ENCODE results near the gene TBXA2R. TPM values are rescaled to one million over a fixed set of nuclear protein-coding genes. Genes with fewer than 3 reads are reported as not detected.

TBXA2R gene
- total RNA-seq, 1 experiment from 2014 or later: 1.3 TPM

- no peak for TF ChIP-seq ATF1 (CRISPR knock-in tag; IDR thresholded peaks at IDR 0.05)
- no peak for TF ChIP-seq ZNF138 (CRISPR knock-in tag; conservative IDR thresholded peaks at IDR 0.05)
- no peak for TF ChIP-seq RORB (CRISPR knock-in tag; IDR thresholded peaks at IDR 0.05)
- no peak for TF ChIP-seq KAT7 (CRISPR knock-in tag; IDR thresholded peaks at IDR 0.05; ENCODE audit: borderline replicate concordance)
Measured at GRCh38 chr19:3620817-3621547, 14.3 kb upstream of the TBXA2R start (continued).

- Mint-ChIP-seq H3K4me1 (0 out of 2 replicates have a peak, but pooled peaks cover 3% of the 10 kb centered on the region), H3K36me3 (peaks cover 5% of the 10 kb centered on the region), H3K27me3 (ENCODE audit: low read depth) (no peaks in the 10 kb centered on the region), H3K4me3 (no peak overlapping the region), H3K9me3 (no peaks in the 10 kb centered on the region), H3K27ac (no peak overlapping the region)
- TF ChIP-seq ZNF138 (CRISPR knock-in tag; conservative IDR thresholded peaks at IDR 0.05): no peak
- TF ChIP-seq JAZF1 (CRISPR knock-in tag; IDR thresholded peaks at IDR 0.05): no peak
- no peak for TF ChIP-seq IRF2 (CRISPR knock-in tag; IDR thresholded peaks at IDR 0.05; ENCODE audit: borderline replicate concordance, low read depth)
- TF ChIP-seq ERG (CRISPR knock-in tag; IDR thresholded peaks at IDR 0.05): no peak
- no peak for TF ChIP-seq USF1 (CRISPR knock-in tag; IDR thresholded peaks at IDR 0.05)
- no peak for TF ChIP-seq ZNF232 (CRISPR knock-in tag; IDR thresholded peaks at IDR 0.05)
- TF ChIP-seq OVOL2 (CRISPR knock-in tag; IDR thresholded peaks at IDR 0.05; ENCODE audit: borderline replicate concordance): no peak
- no peak for TF ChIP-seq CREM (CRISPR knock-in tag; IDR thresholded peaks at IDR 0.05)
- no peak for TF ChIP-seq RELA (CRISPR knock-in tag; IDR thresholded peaks at IDR 0.05; ENCODE audit: borderline replicate concordance)
- TF ChIP-seq TCF7 (CRISPR knock-in tag; IDR thresholded peaks at IDR 0.05; ENCODE audit: low read depth): no peak
- POLR2A ChIA-PET: no interaction called here
- ATAC-seq: no peak
- CTCF ChIA-PET: interaction anchor here (1.2 to 3.4 kb wide), 2 partner anchors 29 to 33 kb away, joined by 3 to 17 read pairs; no protein-coding TSS in a partner anchor
- no peak for DNase-seq (ENCODE audit: low spot score)
Measured at GRCh38 chr19:3620145-3620816, 13.6 kb upstream of the TBXA2R start.

- CTCF ChIA-PET: interaction anchor here (0.8 to 3.4 kb wide), 4 partner anchors 11 to 37 kb away, joined by 3 to 17 read pairs (median 8); no protein-coding TSS in a partner anchor
- Mint-ChIP-seq H3K36me3 (peaks cover 5% of the 10 kb centered on the region), H3K27me3 (ENCODE audit: low read depth) (no peaks in the 10 kb centered on the region), H3K4me3 (no peak overlapping the region), H3K27ac (no peak overlapping the region), H3K9me3 (no peaks in the 10 kb centered on the region), H3K4me1 (0 out of 2 replicates have a peak, but pooled peaks cover 3% of the 10 kb centered on the region)
- DNase-seq (ENCODE audit: low spot score) (no peak), ATAC-seq (no peak)
- POLR2A ChIA-PET: no interaction called here
- TF ChIP-seq NFYB (CRISPR knock-in tag; conservative IDR thresholded peaks at IDR 0.05; ENCODE audit: low read depth) (no peak), FOXP1 (CRISPR knock-in tag; IDR thresholded peaks at IDR 0.05; ENCODE audit: borderline replicate concordance) (no peak), CTCF (IDR thresholded peaks at IDR 0.05) (no peak), ZNF263 (CRISPR knock-in tag; IDR thresholded peaks at IDR 0.05; ENCODE audit: low read depth) (no peak), JAZF1 (CRISPR knock-in tag; IDR thresholded peaks at IDR 0.05) (no peak), JUN (CRISPR knock-in tag; IDR thresholded peaks at IDR 0.05) (no peak), ZMAT4 (CRISPR knock-in tag; IDR thresholded peaks at IDR 0.05) (no peak), ATF6 (CRISPR knock-in tag; IDR thresholded peaks at IDR 0.05) (no peak), NR3C1 (CRISPR knock-in tag; conservative IDR thresholded peaks at IDR 0.05; ENCODE audit: low read depth) (no peak), MAX (CRISPR knock-in tag; IDR thresholded peaks at IDR 0.05) (no peak), ATF1 (CRISPR knock-in tag; IDR thresholded peaks at IDR 0.05) (no peak)
Measured at GRCh38 chr19:3619631-3620012, 12.9 kb upstream of the TBXA2R start.
